A549 (cell line): ENCODE results near the gene ELL. TPM values are rescaled to one million over a fixed set of nuclear protein-coding genes. Genes with fewer than 3 reads are reported as not detected.

Experiments
- ATAC-seq, 2 experiments: fragments of 200-7000 bp in 1 of 2; fragments of >200 bp in 1 of 2; cut with Nextera tagmentation in 1 of 2; cut with Tn5 transposase in 1 of 2; 3 replicates each; pipeline versions ENCODE4 v1.8.0 to v1.9.1; 2018 to 2020; ENCODE audit warnings: mild to moderate bottlenecking in 1 of 2, moderate library complexity in 1 of 2
- CTCF ChIA-PET: fragments of 300-600 bp; sonication (Branson Sonifier 250); formaldehyde crosslinking; extraction: SDS; loops from one replicate; lab custom pipeline; 2021; ENCODE audit warnings: antibody characterized with exemption, inconsistent platforms; lab: Yijun Ruan, JAX
- POLR2A ChIA-PET: fragments of 350-600 bp; formaldehyde crosslinking; extraction: SDS; loops from one replicate; lab custom pipeline; 2021; ENCODE audit warnings: antibody characterized with exemption, inconsistent platforms; lab: Yijun Ruan, JAX
- DNase-seq, 2 experiments: peaks; one replicate each; pipeline versions ENCODE4 v3.0.0 to v3.0.0-alpha.2; 2011 to 2016; ENCODE audit warnings: low read depth in 1 of 2, low spot score in 1 of 2
- FAIRE-seq: peaks from 2 replicates; lab custom pipeline; 2011; peaks lifted over from hg19 to GRCh38; lab: Jason Lieb, UNC
- H3K27ac ChIP-seq, 2 experiments: fragments of >200 bp; sonication (Bioruptor Twin); formaldehyde crosslinking; 3 replicates each; pipeline ENCODE4 v1.5.1; 2016 to 2017
- H3K4me1 ChIP-seq: fragments of >200 bp; sonication (Bioruptor Twin); formaldehyde crosslinking; 3 replicates; pipeline ENCODE4 v1.6.1; 2016
- H3K4me2 ChIP-seq: fragments of >200 bp; sonication (Bioruptor Twin); formaldehyde crosslinking; 3 replicates; pipeline ENCODE4 v1.6.1; 2016
- H3K4me3 ChIP-seq: fragments of >200 bp; sonication (Bioruptor Twin); formaldehyde crosslinking; 3 replicates; pipeline ENCODE4 v1.5.1; 2016
- H3K9me3 ChIP-seq: fragments of >200 bp; sonication (Bioruptor Twin); formaldehyde crosslinking; 3 replicates; pipeline ENCODE4 v1.6.1; 2016
- BHLHE40 ChIP-seq: IDR thresholded peaks from 2 replicates; pipeline ENCODE4 v1.6.1; 2012; ENCODE audit warnings: low read depth, low read length, inconsistent platforms
- CBX8 ChIP-seq: fragments of 200-600 bp; sonication (generic); IDR thresholded peaks from 2 replicates; pipeline ENCODE4 v1.6.1; 2016
- CEBPB ChIP-seq, 2 experiments: fragments of >200 bp in 1 of 2; sonication (Bioruptor Twin) in 1 of 2; formaldehyde crosslinking in 1 of 2; IDR thresholded peaks; 2 replicates each; pipeline ENCODE4 v1.6.1; 2012 to 2016
- CHD2 ChIP-seq: fragments of 150-350 bp; IDR thresholded peaks from 2 replicates; pipeline ENCODE4 v1.6.1; 2014; ENCODE audit warnings: low read length; ENCODE audit not compliant: partially characterized antibody
- EP300 ChIP-seq, 2 experiments: fragments of >200 bp; sonication (Bioruptor Twin); formaldehyde crosslinking; IDR thresholded peaks; 2 replicates in 1 of 2; 3 replicates in 1 of 2; pipeline ENCODE4 v1.6.1; 2016 to 2017
- ESRRA ChIP-seq: fragments of 150-350 bp; IDR thresholded peaks from 2 replicates; pipeline ENCODE4 v1.6.1; 2014; ENCODE audit warnings: mild to moderate bottlenecking, low read length, borderline replicate concordance
- FOSL2 ChIP-seq, 2 experiments: fragments of 450-650 bp in 1 of 2; fragments of >200 bp in 1 of 2; sonication (Bioruptor Twin) in 1 of 2; formaldehyde crosslinking; IDR thresholded peaks; 2 replicates each; pipeline versions ENCODE4 v1.5.0 to v1.6.1; 2016 to 2020; ENCODE audit warnings: mild to moderate bottlenecking in 1 of 2, moderate library complexity in 1 of 2
- JUN ChIP-seq, 2 experiments: fragments of >200 bp; sonication (Bioruptor Twin); formaldehyde crosslinking; IDR thresholded peaks; 2 replicates in 1 of 2; 3 replicates in 1 of 2; pipeline ENCODE4 v1.6.1; 2016 to 2017
- MYC ChIP-seq: IDR thresholded peaks from 2 replicates; pipeline ENCODE4 v1.6.1; 2012; ENCODE audit warnings: mild to moderate bottlenecking, inconsistent platforms, low read length, improper control_type of control experiment, borderline replicate concordance
- POLR2A ChIP-seq: IDR thresholded peaks from 2 replicates; pipeline ENCODE4 v1.6.1; 2012; ENCODE audit warnings: mild to moderate bottlenecking, low read length
- POLR2AphosphoS2 ChIP-seq: conservative IDR thresholded peaks from 2 replicates; pipeline ENCODE4 v1.6.1; 2012; ENCODE audit warnings: low read length, improper control_type of control experiment, inconsistent platforms
- RARB ChIP-seq: fragments of 250-450 bp; sonication (Bioruptor Pico); IDR thresholded peaks from 2 replicates; pipeline ENCODE4 v1.8.0; 2021; ENCODE audit warnings: mild to moderate bottlenecking, moderate library complexity
- RFX5 ChIP-seq: fragments of 450-650 bp; IDR thresholded peaks from 2 replicates; pipeline ENCODE4 v1.7.1; 2014; ENCODE audit warnings: antibody characterized with exemption, mild to moderate bottlenecking, moderate library complexity
- RNF2 ChIP-seq: fragments of 200-600 bp; sonication (generic); IDR thresholded peaks from 2 replicates; pipeline ENCODE4 v1.6.1; 2016; ENCODE audit warnings: low read depth, mild to moderate bottlenecking, antibody characterized with exemption, moderate library complexity, borderline replicate concordance
- SMC3 ChIP-seq: fragments of >200 bp; sonication (Bioruptor Twin); formaldehyde crosslinking; IDR thresholded peaks from 3 replicates; pipeline ENCODE4 v1.6.1; 2018; ENCODE audit warnings: inconsistent platforms
- TP53 ChIP-seq: fragments of 250-450 bp; sonication (Bioruptor Pico); IDR thresholded peaks from 2 replicates; pipeline ENCODE4 v1.5.0; 2021; ENCODE audit warnings: mild to moderate bottlenecking, moderate library complexity
- ZC3H11A ChIP-seq: fragments of 450-650 bp; IDR thresholded peaks from 2 replicates; pipeline ENCODE4 v1.6.1; 2014; ENCODE audit warnings: antibody characterized with exemption, mild to moderate bottlenecking
- ZSCAN20 ChIP-seq: fragments of 250-450 bp; sonication (Bioruptor Pico); IDR thresholded peaks from 2 replicates; pipeline ENCODE4 v1.8.0; 2022; ENCODE audit warnings: mild to moderate bottlenecking, moderate library complexity
- WGBS: methylation state at CpG from one replicate; pipeline ENCODE4 v1.1.6; 2017; ENCODE audit errors: missing lambda C conversion rate; 5-methylcytosine and 5-hydroxymethylcytosine counted together
- polyA plus RNA-seq, 4 experiments: library from polyadenylated mRNA; depleted of rRNA in 3 of 4; stranded (reverse); fragments of >200 nt; fragmentation: RNase III in 1 of 4; extraction: RNeasy Plus Mini Kit Qiagen cat#74134 plus additional on column Dnase treatment in 1 of 4; gene quantifications; 2 replicates in 3 of 4; 3 replicates in 1 of 4; pipeline ENCODE4 v1.2.3, GENCODE V29; 2011 to 2017
- TF ChIP-seq, protein P1 (sequence below): IDR thresholded peaks from 2 replicates; pipeline ENCODE4 v1.6.1; 2012
- TF ChIP-seq, protein P2 (sequence below): fragments of >200 bp; sonication (Bioruptor Twin); formaldehyde crosslinking; IDR thresholded peaks from 2 replicates; pipeline ENCODE4 v1.6.1; 2016
- TF ChIP-seq, protein P3 (sequence below): IDR thresholded peaks from 2 replicates; pipeline ENCODE4 v1.6.1; 2012; ENCODE audit warnings: low read depth, borderline replicate concordance
- TF ChIP-seq, protein P4 (sequence below): fragments of >200 bp; sonication (Bioruptor Twin); formaldehyde crosslinking; IDR thresholded peaks from 3 replicates; pipeline ENCODE4 v1.5.1; 2016

Gene ELL
- polyA plus RNA-seq, 2 of the 4 experiments (the other 2 are of a cell fraction) = 1.6 to 3.6 TPM

DNA sequence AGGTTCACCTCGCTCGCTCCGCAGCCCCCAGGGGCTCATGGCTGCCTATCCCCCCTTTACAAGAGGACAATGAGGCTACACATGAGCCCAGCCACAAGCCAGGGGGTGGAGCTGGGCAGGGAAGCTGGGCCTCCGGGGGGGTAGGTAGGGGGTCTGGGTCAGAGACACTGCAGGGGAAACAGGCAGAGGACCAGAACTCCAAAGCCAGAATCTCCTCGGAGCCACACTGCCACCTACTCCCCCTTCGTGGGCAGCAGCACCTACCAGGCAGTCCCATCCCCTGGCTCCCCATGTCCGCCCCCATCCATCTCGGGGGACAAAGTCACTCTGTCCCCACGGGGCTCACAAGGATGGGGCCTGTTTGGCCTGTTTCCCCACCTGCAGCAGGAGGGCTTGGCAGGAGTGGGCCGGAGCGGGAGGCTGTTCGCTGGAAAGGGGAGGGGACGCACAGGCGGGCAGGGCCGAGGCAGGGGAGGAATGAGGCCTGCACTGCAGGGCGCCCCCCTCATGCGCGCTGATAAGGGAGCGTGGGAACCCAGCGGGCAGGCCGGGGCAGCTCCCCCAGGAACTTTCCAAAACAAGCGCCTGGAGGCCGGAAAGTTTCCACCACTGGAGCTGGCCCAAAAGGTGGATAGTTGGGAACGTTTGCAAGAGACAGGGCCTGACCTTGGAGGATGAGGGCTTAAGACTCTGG lies 83.4 kb downstream of the ELL start:
- peak overlapping the region; percentile 98 for H3K4me2 ChIP-seq
- FAIRE-seq (no peak), DNase-seq (no peak), ATAC-seq (no peak)
- no peaks in the 10 kb centered on the region for H3K9me3 ChIP-seq
- WGBS = 68% methylated on average over 19 of the region's 24 CpGs
- POLR2A ChIA-PET = interaction anchor here (1.1 kb wide), 1 partner anchor 151 kb away, joined by 3 read pairs; no protein-coding TSS in a partner anchor
- CTCF ChIA-PET = interaction anchor here (0.8 to 3.3 kb wide), 4 partner anchors 12 to 99 kb away, joined by 3 to 18 read pairs (median 8); no protein-coding TSS in a partner anchor
- H3K4me3 ChIP-seq = peak overlapping the region; percentile 76; the same call in 2 of the 3 replicates
- peak overlapping the region; percentile 82 to 96 for H3K27ac ChIP-seq
- H3K4me1 ChIP-seq = peaks cover 30% of the 10 kb centered on the region
- TF ChIP-seq POLR2AphosphoS2 = no peak

DNA sequence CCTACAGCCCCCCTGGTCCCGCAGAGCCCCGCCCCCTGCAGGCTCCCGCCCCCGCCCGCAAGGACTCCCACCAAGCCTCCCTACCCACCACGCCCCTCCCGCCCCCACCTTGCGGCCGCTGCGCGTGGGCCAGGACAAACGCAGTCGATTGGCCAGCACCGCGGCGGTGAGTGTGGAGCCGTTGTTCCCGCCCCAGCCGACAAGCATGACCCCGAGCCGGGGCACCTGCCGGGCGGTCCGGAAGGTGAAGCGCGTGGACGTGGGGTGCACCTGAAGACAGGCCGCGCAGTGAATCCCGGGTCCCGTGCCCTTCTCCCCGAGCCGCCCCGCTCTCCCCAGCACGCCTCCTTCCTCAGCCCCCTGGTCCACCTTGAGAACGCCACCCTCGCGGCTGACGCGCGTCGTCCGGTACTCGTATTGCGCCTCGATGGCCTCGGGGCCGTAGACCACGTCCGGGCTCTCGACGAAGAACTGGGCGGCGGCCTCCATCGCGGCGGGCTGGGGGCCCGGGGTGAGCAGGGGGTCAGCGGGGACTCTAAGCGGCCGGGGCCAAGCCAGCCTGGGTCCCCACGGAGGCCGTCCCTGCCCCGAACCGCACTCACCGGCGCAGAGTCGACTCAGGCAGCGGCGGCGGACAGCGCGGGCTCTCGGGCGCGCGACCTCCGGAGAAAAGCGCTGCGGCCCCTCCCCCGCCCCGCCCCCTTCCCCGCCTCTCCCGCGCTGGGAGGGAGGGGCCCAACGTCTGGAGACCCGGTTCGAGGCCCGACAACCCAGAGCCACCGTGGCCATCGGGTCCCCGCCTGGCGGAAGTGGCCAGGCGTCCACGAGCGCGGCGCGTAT lies 84.2 kb downstream of the ELL start, which contains the start of gene ISYNA1:
Gene ISYNA1 (minus strand): TSS at position 643 of the 840 bp plus-strand sequence. CDS start 154 bp downstream, at position 489.
- H3K4me2 ChIP-seq = peak within 1 kb of the TSS; percentile 98
- H3K27ac ChIP-seq = peak within 1 kb of the TSS; percentile 82 to 96
- FAIRE-seq = no peak
- TF ChIP-seq CHD2 (no peak), EP300 (IDR thresholded peaks at IDR 0.05) (no peak), FOSL2 (IDR thresholded peaks at IDR 0.05) (no peak), FOSL2 (CRISPR knock-in tag; IDR thresholded peaks at IDR 0.05) (no peak), POLR2A (peak; percentile 16; the same call in 1 of the 2 replicates), ESRRA (no peak), RARB (CRISPR knock-in tag) (no peak), ZSCAN20 (CRISPR knock-in tag) (no peak), BHLHE40 (no peak), TP53 (CRISPR knock-in tag) (no peak), CEBPB (IDR thresholded peaks at IDR 0.05) (no peak), CBX8 (no peak), ZC3H11A (no peak), RNF2 (no peak), RFX5 (no peak), JUN (IDR thresholded peaks at IDR 0.05) (peak in 1 of 2 experiments; percentile 33; a peak in 2 of 5 replicates), MYC (no peak), POLR2AphosphoS2 (no peak), SMC3 (no peak)
- TF ChIP-seq, protein P1, sequence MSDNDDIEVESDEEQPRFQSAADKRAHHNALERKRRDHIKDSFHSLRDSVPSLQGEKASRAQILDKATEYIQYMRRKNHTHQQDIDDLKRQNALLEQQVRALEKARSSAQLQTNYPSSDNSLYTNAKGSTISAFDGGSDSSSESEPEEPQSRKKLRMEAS = peak; percentile 69
- TF ChIP-seq, protein P2, sequence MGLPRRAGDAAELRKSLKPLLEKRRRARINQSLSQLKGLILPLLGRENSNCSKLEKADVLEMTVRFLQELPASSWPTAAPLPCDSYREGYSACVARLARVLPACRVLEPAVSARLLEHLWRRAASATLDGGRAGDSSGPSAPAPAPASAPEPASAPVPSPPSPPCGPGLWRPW = no peak
- TF ChIP-seq, protein P3, sequence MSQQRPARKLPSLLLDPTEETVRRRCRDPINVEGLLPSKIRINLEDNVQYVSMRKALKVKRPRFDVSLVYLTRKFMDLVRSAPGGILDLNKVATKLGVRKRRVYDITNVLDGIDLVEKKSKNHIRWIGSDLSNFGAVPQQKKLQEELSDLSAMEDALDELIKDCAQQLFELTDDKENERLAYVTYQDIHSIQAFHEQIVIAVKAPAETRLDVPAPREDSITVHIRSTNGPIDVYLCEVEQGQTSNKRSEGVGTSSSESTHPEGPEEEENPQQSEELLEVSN = 0 out of 2 replicates have a peak, but pooled peaks have one; percentile 73
- TF ChIP-seq, protein P4, sequence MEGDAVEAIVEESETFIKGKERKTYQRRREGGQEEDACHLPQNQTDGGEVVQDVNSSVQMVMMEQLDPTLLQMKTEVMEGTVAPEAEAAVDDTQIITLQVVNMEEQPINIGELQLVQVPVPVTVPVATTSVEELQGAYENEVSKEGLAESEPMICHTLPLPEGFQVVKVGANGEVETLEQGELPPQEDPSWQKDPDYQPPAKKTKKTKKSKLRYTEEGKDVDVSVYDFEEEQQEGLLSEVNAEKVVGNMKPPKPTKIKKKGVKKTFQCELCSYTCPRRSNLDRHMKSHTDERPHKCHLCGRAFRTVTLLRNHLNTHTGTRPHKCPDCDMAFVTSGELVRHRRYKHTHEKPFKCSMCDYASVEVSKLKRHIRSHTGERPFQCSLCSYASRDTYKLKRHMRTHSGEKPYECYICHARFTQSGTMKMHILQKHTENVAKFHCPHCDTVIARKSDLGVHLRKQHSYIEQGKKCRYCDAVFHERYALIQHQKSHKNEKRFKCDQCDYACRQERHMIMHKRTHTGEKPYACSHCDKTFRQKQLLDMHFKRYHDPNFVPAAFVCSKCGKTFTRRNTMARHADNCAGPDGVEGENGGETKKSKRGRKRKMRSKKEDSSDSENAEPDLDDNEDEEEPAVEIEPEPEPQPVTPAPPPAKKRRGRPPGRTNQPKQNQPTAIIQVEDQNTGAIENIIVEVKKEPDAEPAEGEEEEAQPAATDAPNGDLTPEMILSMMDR = no peak
- POLR2A ChIA-PET = interaction anchor here (0.6 kb wide), 1 partner anchor 112 kb away, joined by 4 read pairs; no protein-coding TSS in a partner anchor
- DNase-seq = peak in 1 of 2 experiments; percentile 69
- CTCF ChIA-PET = interaction anchor here (2.8 kb wide), 1 partner anchor 13 kb away, joined by 18 read pairs; no protein-coding TSS in a partner anchor
- H3K4me1 ChIP-seq = peaks cover 30% of the 10 kb centered on the region
- H3K9me3 ChIP-seq = no peaks in the 10 kb centered on the region
- ATAC-seq = peak; percentile 30 to 62
- WGBS = no CpG with 5 or more reads among the region's 99 CpGs
- H3K4me3 ChIP-seq = peak within 1 kb of the TSS; percentile 76
